SK-N-SH (cell line): ENCODE measurements around the gene GPR32. TPM values are rescaled to one million over a fixed set of nuclear protein-coding genes. Genes with fewer than 3 reads are reported as not detected.

Source experiments
- CTCF ChIA-PET: fragments of 300-600, 350-600 bp; formaldehyde crosslinking; extraction: SDS; loops from one replicate; lab custom pipeline; 2021; lab: Yijun Ruan, JAX
- POLR2A ChIA-PET: fragments of 350-600 bp; sonication (Branson Sonifier 250); formaldehyde crosslinking; extraction: SDS; loops from one replicate; lab custom pipeline; 2020; ENCODE audit warnings: antibody characterized with exemption, inconsistent platforms; lab: Yijun Ruan, JAX
- DNase-seq: peaks from one replicate; pipeline ENCODE4 v3.0.0; 2012
- H2AFZ ChIP-seq: fragments of 200-600 bp; sonication (generic); 2 replicates; pipeline ENCODE4 v1.8.1; 2016; ENCODE audit warnings: antibody characterized with exemption, mild to moderate bottlenecking, low read depth
- H3F3A ChIP-seq: fragments of 200-600 bp; sonication (generic); replicated peaks from 2 replicates; pipeline ENCODE3; 2016; ENCODE audit warnings: antibody characterized with exemption, mild to moderate bottlenecking; ENCODE audit not compliant: insufficient read depth
- H3K27ac ChIP-seq, 2 experiments: fragments of 200-500 bp in 1 of 2; fragments of 200-600 bp in 1 of 2; sonication (Bioruptor generic) in 1 of 2; sonication (generic), shearing (Covaris generic) in 1 of 2; 2 replicates each; pipeline versions ENCODE4 v1.5.1 to v1.6.1; 2014 to 2016; ENCODE audit warnings: low read depth in 2 of 2, inconsistent platforms in 1 of 2, low read length in 1 of 2, mild to moderate bottlenecking in 1 of 2, mixed read lengths in 1 of 2
- H3K27me3 ChIP-seq: fragments of 200-600 bp; sonication (generic), shearing (Covaris generic); 2 replicates; pipeline ENCODE4 v1.6.1; 2016; ENCODE audit warnings: mixed run types; ENCODE audit not compliant: insufficient read depth
- H3K36me3 ChIP-seq, 2 experiments: fragments of 200-500 bp in 1 of 2; fragments of 200-600 bp in 1 of 2; sonication (Bioruptor generic) in 1 of 2; sonication (generic) in 1 of 2; replicated peaks in 1 of 2; 2 replicates each; pipeline versions ENCODE3 to v1.5.1; 2014 to 2016; ENCODE audit warnings: low read length in 1 of 2, mild to moderate bottlenecking in 1 of 2; ENCODE audit not compliant: insufficient read depth in 2 of 2, control insufficient read depth in 1 of 2
- H3K4me1 ChIP-seq, 2 experiments: fragments of 200-500 bp in 1 of 2; fragments of 200-600 bp in 1 of 2; sonication (Bioruptor generic) in 1 of 2; sonication (generic), shearing (Covaris generic) in 1 of 2; 2 replicates each; pipeline versions ENCODE4 v1.5.1 to v1.6.1; 2014 to 2016; ENCODE audit warnings: low read depth in 1 of 2, low read length in 1 of 2, mixed run types in 1 of 2; ENCODE audit not compliant: insufficient read depth in 2 of 2, control insufficient read depth in 1 of 2
- H3K4me2 ChIP-seq: fragments of 200-600 bp; sonication (generic), shearing (Covaris generic); 2 replicates; pipeline ENCODE4 v1.6.1; 2017; ENCODE audit warnings: mixed run types
- H3K4me3 ChIP-seq, 2 experiments: fragments of 200-500 bp in 1 of 2; fragments of 200-600 bp in 1 of 2; sonication (Bioruptor generic) in 1 of 2; sonication (generic), shearing (Covaris generic) in 1 of 2; 2 replicates each; pipeline versions ENCODE4 v1.5.1 to v1.8.1; 2014 to 2016; ENCODE audit warnings: low read depth in 2 of 2, inconsistent platforms in 1 of 2, low read length in 1 of 2, mild to moderate bottlenecking in 1 of 2, mixed read lengths in 1 of 2, moderate library complexity in 1 of 2
- H3K79me2 ChIP-seq: fragments of 200-600 bp; sonication (generic); 2 replicates; pipeline ENCODE4 v1.8.1; 2017; ENCODE audit warnings: mild to moderate bottlenecking; ENCODE audit not compliant: insufficient read depth
- H3K9ac ChIP-seq: fragments of 200-600 bp; sonication (generic); 2 replicates; pipeline ENCODE4 v1.6.1; 2017; ENCODE audit warnings: mixed run types
- H3K9me2 ChIP-seq: fragments of 200-600 bp; sonication (generic); 2 replicates; pipeline ENCODE4 v1.6.1; 2017; ENCODE audit warnings: mixed run types
- H3K9me3 ChIP-seq: fragments of 200-600 bp; sonication (generic); 2 replicates; pipeline ENCODE4 v1.6.1; 2017; ENCODE audit warnings: mixed run types, mild to moderate bottlenecking, moderate library complexity
- H4K20me1 ChIP-seq: fragments of 200-600 bp; sonication (generic); 2 replicates; pipeline ENCODE4 v1.6.1; 2017; ENCODE audit warnings: mild to moderate bottlenecking, mixed run types; ENCODE audit not compliant: insufficient read depth
- CTCF ChIP-seq: fragments of 200-600 bp; sonication (generic); IDR thresholded peaks from 2 replicates; pipeline ENCODE4 v1.6.1; 2017; ENCODE audit warnings: antibody characterized with exemption, mild to moderate bottlenecking, moderate library complexity
- ELF1 ChIP-seq: IDR thresholded peaks from 2 replicates; pipeline ENCODE4 v1.4.0; 2012
- EP300 ChIP-seq, 2 experiments: IDR thresholded peaks; 2 replicates each; pipeline versions ENCODE4 v1.4.0 to v1.6.1; 2012; ENCODE audit warnings: borderline replicate concordance in 1 of 2, low read depth in 1 of 2, low read length in 1 of 2
- FOSL2 ChIP-seq: IDR thresholded peaks from 2 replicates; pipeline ENCODE4 v1.4.0; 2012; ENCODE audit warnings: low read depth, mild to moderate bottlenecking, moderate library complexity, borderline replicate concordance
- FOXJ3 ChIP-seq: sonication (generic); formaldehyde crosslinking; IDR thresholded peaks from 2 replicates; pipeline ENCODE4 v1.5.1; 2020; ENCODE audit warnings: mild to moderate bottlenecking, missing genetic modification reagents
- FOXM1 ChIP-seq: IDR thresholded peaks from 2 replicates; pipeline ENCODE4 v1.4.0; 2012; ENCODE audit warnings: low read depth, mild to moderate bottlenecking
- GATA2 ChIP-seq: sonication (generic); formaldehyde crosslinking; IDR thresholded peaks from 2 replicates; pipeline ENCODE4 v1.5.0; 2020; ENCODE audit warnings: mild to moderate bottlenecking, missing genetic modification reagents
- IRF3 ChIP-seq: fragments of 150-350 bp; IDR thresholded peaks from 2 replicates; pipeline ENCODE4 v1.6.1; 2016; ENCODE audit warnings: mild to moderate bottlenecking, low read depth, low read length
- MAX ChIP-seq: IDR thresholded peaks from 2 replicates; pipeline ENCODE4 v1.4.0; 2012; ENCODE audit warnings: low read depth
- MXI1 ChIP-seq: IDR thresholded peaks from 2 replicates; pipeline ENCODE4 v1.6.1; 2012; ENCODE audit warnings: mild to moderate bottlenecking, low read depth, low read length, improper control_type of control experiment
- NRF1 ChIP-seq: IDR thresholded peaks from 2 replicates; pipeline ENCODE4 v1.6.1; 2012; ENCODE audit warnings: low read depth, mild to moderate bottlenecking, low read length
- PBX3 ChIP-seq: IDR thresholded peaks from 2 replicates; pipeline ENCODE4; 2012
- RAD21 ChIP-seq: IDR thresholded peaks from 2 replicates; pipeline ENCODE4 v1.6.1; 2012; ENCODE audit warnings: mild to moderate bottlenecking, low read length
- RCOR1 ChIP-seq: fragments of 150-350 bp; IDR thresholded peaks from 2 replicates; pipeline ENCODE4 v1.6.1; 2017; ENCODE audit warnings: antibody characterized with exemption, low read length
- SIN3A ChIP-seq: IDR thresholded peaks from 2 replicates; pipeline ENCODE4 v1.6.1; 2012; ENCODE audit warnings: low read depth, mild to moderate bottlenecking, low read length, moderate library complexity, borderline replicate concordance
- SMC3 ChIP-seq: IDR thresholded peaks from 2 replicates; pipeline ENCODE4 v1.6.1; 2012; ENCODE audit warnings: low read depth, low read length, improper control_type of control experiment
- TCF12 ChIP-seq: IDR thresholded peaks from 2 replicates; pipeline ENCODE4 v1.4.0; 2012
- TEAD4 ChIP-seq: IDR thresholded peaks from 2 replicates; pipeline ENCODE4 v1.4.0; 2012; ENCODE audit warnings: mild to moderate bottlenecking, borderline replicate concordance; ENCODE audit not compliant: insufficient read depth
- YY1 ChIP-seq: IDR thresholded peaks from 2 replicates; pipeline ENCODE4 v1.4.0; 2012; ENCODE audit warnings: low read depth, mild to moderate bottlenecking
- WGBS: methylation state at CpG from one replicate; pipeline ENCODE4 v1.1.6; 2017; ENCODE audit warnings: low lambda C conversion rate; 5-methylcytosine and 5-hydroxymethylcytosine counted together
- polyA plus RNA-seq, 3 experiments: library from polyadenylated mRNA; depleted of rRNA; stranded (reverse); fragments of >200 nt; gene quantifications; 2 replicates each; pipeline ENCODE4 v1.2.3, GENCODE V29; 2012

The GPR32 gene
- polyA plus RNA-seq, 1 of the 3 experiments (the other 2 are of a cell fraction), result not detected

GRCh38 chr19:50803633-50804419 lies 33.6 kb downstream of the GPR32 start:
- Histone ChIP-seq H3K4me3 (peak overlapping the region; percentile 83 to 100), H3K79me2 (peaks cover 46% of the 10 kb centered on the region), H3K4me2 (peak overlapping the region; percentile 79), H3F3A (no peaks in the 10 kb centered on the region), H3K27ac (peak overlapping the region; percentile 98 to 99), H3K27me3 (no peaks in the 10 kb centered on the region), H4K20me1 (peaks cover 41% of the 10 kb centered on the region), H3K9ac (peak overlapping the region; percentile 98), H3K4me1 (peaks cover 7 to 12% of the 10 kb centered on the region in 2 experiments; a peak in 2 of 4 replicates), H2AFZ (peak overlapping the region; percentile 74; the same call in 1 of the 2 replicates), H3K9me2 (no peaks in the 10 kb centered on the region), H3K36me3 (peaks cover 14 to 20% of the 10 kb centered on the region in 2 experiments), H3K9me3 (no peaks in the 10 kb centered on the region)
- peak; percentile 79 for DNase-seq
- CTCF ChIA-PET, result interaction anchor here (0.5 to 2.6 kb wide), 4 partner anchors 18 to 884 kb away, joined by 3 to 9 read pairs (median 4); no protein-coding TSS in a partner anchor
- POLR2A ChIA-PET, result interaction anchor here (0.7 to 2.2 kb wide), 6 partner anchors 9 to 111 kb away, joined by 3 to 8 read pairs (median 4); no protein-coding TSS in a partner anchor
- WGBS, result under 1% methylated on average over 24 of the region's 40 CpGs
- TF ChIP-seq FOXM1, result no peak
- TF ChIP-seq SIN3A, result no peak
- TF ChIP-seq RCOR1, result no peak
- TF ChIP-seq TEAD4, result no peak
- no peak for TF ChIP-seq MXI1
- peak; percentile 87; the same call in 1 of the 2 replicates for TF ChIP-seq YY1
- no peak for TF ChIP-seq ELF1
- no peak for TF ChIP-seq SMC3

- Histone ChIP-seq H3K9ac (peak overlapping the region; percentile 98), H3K9me2 (no peaks in the 10 kb centered on the region), H3K27me3 (no peaks in the 10 kb centered on the region), H4K20me1 (peaks cover 33% of the 10 kb centered on the region), H2AFZ (peak overlapping the region; percentile 76), H3K4me2 (peak overlapping the region; percentile 79), H3K9me3 (no peaks in the 10 kb centered on the region), H3K27ac (peak overlapping the region; percentile 98 to 99), H3K4me1 (peaks cover 7 to 12% of the 10 kb centered on the region in 2 experiments; a peak in 2 of 4 replicates), H3F3A (no peaks in the 10 kb centered on the region), H3K4me3 (peak overlapping the region; percentile 83 to 100), H3K36me3 (peaks cover 13 to 14% of the 10 kb centered on the region in 2 experiments), H3K79me2 (peaks cover 46% of the 10 kb centered on the region)
- POLR2A ChIA-PET, result interaction anchor here (0.7 to 2.2 kb wide), 10 partner anchors 9 to 111 kb away, joined by 3 to 8 read pairs (median 4); no protein-coding TSS in a partner anchor
- peak; percentile 98 for DNase-seq
- CTCF ChIA-PET, result interaction anchor here (1.3 to 2.6 kb wide), 3 partner anchors 17 to 117 kb away, joined by 4 to 9 read pairs (median 5); no protein-coding TSS in a partner anchor
- 2% methylated on average over 54 of the region's 62 CpGs for WGBS
- TF ChIP-seq NRF1 (no peak), MXI1 (peak; percentile 84), MAX (peak; percentile 81), GATA2 (no peak), SIN3A (peak; percentile 87), EP300 (IDR thresholded peaks at IDR 0.05; ENCODE audit: borderline replicate concordance in 1 of 2, low read depth in 1 of 2, low read length in 1 of 2) (no peak), IRF3 (no peak), TCF12 (no peak), RCOR1 (0 out of 2 replicates have a peak, but pooled peaks have one; percentile 36), CTCF (no peak), PBX3 (peak; percentile 98), FOSL2 (no peak), YY1 (peak; percentile 86), RAD21 (no peak), FOXJ3 (CRISPR knock-in tag) (no peak)
Measured at GRCh38 chr19:50804420-50805272, 34.4 kb downstream of the GPR32 start.
